ENCODE results near the gene TMEM217.
"Not testable (repeated sequence)": the region's sequence is repeated elsewhere in the genome, so short reads cannot be mapped to it uniquely, and the experiment has no call there.

Gene TMEM217

DNA sequence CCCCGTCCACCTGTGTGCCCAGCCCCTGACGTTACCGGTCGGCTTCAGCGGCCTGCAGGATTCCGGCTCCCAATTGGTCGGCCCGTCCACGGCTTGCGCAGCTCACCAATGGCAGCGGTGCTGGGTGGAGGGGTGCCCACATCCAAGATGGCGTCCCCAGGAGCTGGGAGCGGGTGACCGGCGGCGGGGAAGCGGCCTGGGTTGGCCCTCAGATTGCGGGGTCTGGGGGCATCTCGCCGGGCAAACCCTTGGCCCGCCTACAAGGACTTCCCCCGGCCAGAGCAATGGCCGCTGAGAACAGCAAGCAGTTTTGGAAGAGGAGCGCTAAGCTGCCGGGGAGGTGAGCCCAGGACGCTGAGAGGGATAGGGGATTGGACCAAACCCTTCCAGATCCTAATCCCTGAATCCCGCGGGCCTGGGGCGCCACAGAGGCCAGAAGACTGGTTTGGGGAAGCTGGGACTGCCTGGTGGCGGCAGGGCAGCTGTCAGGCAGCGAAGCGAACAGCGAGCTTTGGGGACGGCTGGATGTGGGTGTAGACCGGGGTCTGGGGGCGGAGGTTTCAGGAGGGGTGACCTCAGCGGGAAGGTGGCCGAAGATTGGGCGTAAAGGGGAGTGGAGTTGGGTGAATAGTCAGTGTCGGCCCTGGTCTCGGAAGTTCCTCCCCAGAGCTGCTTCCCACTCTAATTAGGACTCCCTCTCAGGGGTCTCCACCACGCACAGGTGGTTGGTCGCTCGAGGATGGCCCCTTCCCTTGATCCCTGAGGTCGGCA is at the start of gene TMEM217, which contains the start of gene TBC1D22B:
TMEM217 (minus strand) TSS at position 511 of the 771 bp plus-strand sequence. CDS start 39,114 bp downstream, outside the sequence.
TBC1D22B (plus strand) TSS at position 139 of the 771 bp plus-strand sequence; CDS start at position 285, 146 bp downstream.
- DNase-seq (ENCODE audit: low read depth, low spot score): peak; percentile 98

DNA sequence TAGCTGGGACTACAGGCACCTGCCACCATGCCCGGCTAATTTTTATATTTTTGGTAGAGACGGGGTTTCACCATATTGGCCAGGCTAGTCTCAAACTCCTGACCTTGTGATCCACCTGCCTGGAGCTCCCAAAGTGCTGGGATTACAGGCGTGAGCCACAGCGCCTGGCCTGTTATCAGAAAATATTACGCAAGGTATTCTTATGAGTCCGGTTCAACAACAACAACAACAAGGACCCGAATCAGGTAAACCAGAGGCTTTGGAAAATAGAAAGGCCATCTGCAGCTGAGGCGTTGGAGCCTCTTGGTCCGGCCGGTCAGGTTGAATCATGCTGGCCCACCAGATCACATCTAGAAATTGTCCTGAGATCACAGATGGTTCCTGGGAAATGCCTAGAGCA is 49.5 kb upstream of the TMEM217 start:
- not testable (repeated sequence) for DNase-seq (ENCODE audit: low read depth, low spot score)

GRCh38 chr6:37306624-37307222 is 48.8 kb upstream of the TMEM217 start:
- no peak for DNase-seq (ENCODE audit: low read depth, low spot score)

GRCh38 chr6:37305841-37306425 is 48.0 kb upstream of the TMEM217 start:
- no peak for DNase-seq (ENCODE audit: low read depth, low spot score)

DNA sequence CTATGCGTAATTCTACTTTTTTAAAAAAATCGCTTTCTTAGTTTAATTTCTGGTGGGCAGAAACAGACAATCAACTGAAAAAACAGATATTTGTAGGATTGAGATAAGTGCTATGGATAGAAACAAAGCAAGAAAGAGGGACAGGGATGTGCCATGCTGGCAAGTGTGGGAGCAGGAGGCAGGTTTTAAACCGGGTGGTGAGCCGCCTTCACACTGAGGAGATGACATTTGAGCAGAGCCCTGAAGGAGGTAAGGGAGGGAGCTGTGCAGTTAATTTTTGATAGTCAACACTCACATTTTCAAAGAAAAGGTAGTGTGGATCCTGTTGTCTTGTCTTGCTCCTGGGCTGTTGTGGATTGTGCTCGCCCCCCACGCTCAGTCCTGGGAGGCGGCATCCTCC is 46.8 kb upstream of the TMEM217 start:
- DNase-seq (ENCODE audit: low read depth, low spot score): no peak

DNA sequence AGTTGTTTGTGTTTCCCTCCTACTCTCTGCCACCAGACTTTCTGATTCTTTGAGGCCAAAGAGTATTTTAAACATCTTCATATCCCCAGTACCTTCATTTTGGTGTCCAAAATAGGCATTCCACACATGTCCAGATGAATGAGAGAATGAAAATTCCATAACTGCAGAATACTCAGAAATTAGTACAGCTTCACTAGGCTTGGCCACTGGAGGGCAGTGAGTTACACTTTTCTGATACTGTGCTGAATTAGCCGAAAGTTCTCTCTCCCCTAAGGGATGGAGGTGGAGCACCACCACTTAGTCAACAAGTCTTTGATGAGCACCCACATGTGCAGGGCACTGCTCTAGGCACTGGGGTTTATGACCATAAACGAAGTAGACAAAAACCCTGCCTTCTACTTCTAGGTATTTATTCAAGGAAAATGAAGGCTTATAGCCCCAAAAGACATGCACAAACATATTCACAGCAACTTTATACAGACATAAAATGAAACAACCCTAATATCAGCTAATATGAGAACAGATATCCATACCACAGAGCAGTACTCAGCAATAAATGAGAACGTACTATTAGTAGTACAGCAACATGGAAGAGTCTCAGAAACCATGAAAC is 46.1 kb upstream of the TMEM217 start:
- DNase-seq (ENCODE audit: low read depth, low spot score): peak; percentile 58

DNA sequence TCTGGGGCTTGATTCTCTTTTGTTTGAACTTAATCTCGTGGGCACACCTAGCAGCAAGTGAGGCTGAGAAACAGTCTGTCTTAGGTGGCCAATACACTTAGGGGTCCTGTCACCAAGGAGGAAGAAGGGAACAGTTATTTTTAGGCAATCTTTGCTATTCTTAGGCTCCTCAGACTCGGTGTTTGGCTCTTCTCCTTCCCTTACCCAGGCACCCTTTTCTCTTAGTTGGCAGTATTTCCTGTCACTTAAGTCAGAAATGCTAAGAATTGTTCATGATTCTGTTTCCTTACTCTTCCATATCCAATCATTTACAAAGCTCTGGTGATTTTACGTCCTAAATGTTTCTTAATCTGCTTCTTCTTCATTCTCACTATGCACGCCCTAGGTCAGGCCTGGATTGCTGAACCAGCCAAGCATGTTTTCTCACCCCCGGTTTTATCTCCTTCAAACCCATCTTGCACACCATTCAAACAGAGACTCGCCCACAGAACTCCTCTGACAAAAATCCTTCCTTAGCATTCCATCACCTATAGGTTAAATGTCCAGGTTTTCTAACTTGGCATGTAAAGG is 45.2 kb upstream of the TMEM217 start:
- no peak for DNase-seq (ENCODE audit: low read depth, low spot score)

- no peak for DNase-seq (ENCODE audit: low read depth, low spot score)
Measured at GRCh38 chr6:37302086-37302686, 44.2 kb upstream of the TMEM217 start.

GRCh38 chr6:37299990-37300389 is 42.0 kb upstream of the TMEM217 start:
- no peak for DNase-seq (ENCODE audit: low read depth, low spot score)

DNA sequence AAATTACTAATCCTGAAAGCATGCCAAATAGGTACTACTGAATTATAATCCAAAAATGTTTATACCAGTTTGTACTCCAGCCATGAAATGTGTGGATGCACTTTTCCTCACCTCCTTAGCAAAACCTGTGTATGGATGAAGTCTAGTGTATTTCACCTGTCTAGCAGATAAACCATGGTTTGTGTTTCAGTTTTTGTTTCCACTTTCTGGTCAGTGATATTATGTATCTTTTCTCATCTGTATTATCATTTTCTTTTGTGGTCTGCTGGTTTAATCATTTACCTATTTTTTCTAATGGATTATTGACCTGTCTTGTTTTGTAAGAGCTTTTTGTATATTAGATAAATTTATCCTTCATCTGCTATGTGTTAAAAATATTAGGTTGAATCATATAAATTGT is 41.0 kb upstream of the TMEM217 start:
- DNase-seq (ENCODE audit: low read depth, low spot score): no peak

- not testable (repeated sequence) for DNase-seq (ENCODE audit: low read depth, low spot score)
Measured at GRCh38 chr6:37297637-37298036, 39.7 kb upstream of the TMEM217 start.

DNA sequence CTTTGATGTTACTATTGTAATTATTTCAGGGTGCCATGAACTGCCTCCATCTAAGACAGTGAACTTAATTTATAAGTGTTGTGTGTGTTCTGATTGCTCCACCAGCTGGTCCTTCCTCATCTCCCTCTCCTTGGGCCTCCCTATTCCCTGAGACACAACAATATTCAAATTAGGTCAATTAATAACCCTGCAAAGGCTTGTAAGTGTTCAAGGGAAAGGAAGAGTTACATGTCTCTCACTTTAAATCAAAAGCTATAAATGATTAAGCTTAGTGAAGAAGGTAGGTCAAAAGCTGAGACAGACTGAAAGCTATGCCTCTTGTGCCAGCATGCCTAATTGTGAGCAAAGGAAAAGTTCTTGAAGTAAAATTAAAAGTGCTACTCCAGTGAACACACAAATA is 35.5 kb upstream of the TMEM217 start:
- no peak for DNase-seq (ENCODE audit: low read depth, low spot score)

- no peak for DNase-seq (ENCODE audit: low read depth, low spot score)
Measured at GRCh38 chr6:37289931-37290330, 32.0 kb upstream of the TMEM217 start.

GRCh38 chr6:37288247-37288646 is 30.3 kb upstream of the TMEM217 start:
- DNase-seq (ENCODE audit: low read depth, low spot score): no peak

DNA sequence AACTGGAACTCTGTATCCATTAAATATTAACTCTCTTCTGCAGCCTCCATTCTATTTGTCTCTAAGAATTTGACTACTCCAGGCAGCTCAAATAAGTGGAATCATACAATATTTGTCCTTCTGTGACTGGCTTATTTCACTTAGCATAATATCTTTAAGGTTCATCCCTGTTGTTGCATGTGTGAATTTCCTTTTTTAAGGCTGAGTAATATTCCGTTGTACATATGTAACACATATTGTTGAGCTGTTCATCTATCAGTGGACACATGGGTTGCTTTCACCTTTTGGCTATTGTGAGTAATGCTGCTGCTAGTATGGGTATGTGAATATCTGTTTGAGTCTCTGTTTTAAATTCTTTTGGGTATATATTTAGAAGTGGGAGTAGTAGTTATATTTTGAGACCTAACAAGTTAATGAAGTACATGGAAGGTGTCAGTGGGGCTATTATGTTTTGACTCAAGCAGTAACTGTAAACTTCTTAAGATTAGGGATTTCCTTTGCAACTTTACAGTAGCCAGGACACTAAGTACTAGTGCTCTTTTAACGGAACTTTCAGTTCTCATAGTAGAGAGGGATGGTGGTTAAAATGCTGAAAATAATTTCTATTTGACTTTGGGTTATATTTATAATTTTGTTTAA is 29.7 kb upstream of the TMEM217 start:
- DNase-seq (ENCODE audit: low read depth, low spot score): no peak

- no peak for DNase-seq (ENCODE audit: low read depth, low spot score)
Measured at GRCh38 chr6:37285861-37286311, 27.9 kb upstream of the TMEM217 start.

GRCh38 chr6:37284781-37285180 is 26.8 kb upstream of the TMEM217 start:
- DNase-seq (ENCODE audit: low read depth, low spot score): no peak

- peak; percentile 65 for DNase-seq (ENCODE audit: low read depth, low spot score)
Measured at GRCh38 chr6:37283671-37284151, 25.8 kb upstream of the TMEM217 start.

DNA sequence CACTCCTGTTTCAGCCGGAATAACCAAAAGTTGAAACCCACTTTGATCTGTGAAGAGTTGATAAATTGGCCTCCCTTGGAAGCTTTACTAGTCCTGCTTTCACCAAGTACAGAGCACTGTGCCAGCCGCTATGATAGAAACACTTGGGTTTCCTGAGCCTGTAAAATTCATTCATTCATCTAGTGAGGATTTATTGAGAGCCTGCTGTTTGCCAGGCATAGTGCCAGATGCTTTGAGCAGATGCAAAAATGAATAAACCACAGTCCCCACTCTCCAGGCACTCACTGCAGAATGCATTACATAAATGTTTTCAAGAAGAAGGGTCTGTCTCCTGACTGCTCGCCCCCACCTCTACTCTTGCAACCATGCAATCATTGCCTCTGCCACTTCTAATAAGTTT is 25.3 kb upstream of the TMEM217 start:
- peak; percentile 57 for DNase-seq (ENCODE audit: low read depth, low spot score)

GRCh38 chr6:37282371-37282770 is 24.4 kb upstream of the TMEM217 start:
- DNase-seq (ENCODE audit: low read depth, low spot score): no peak

Data from astrocyte of the hippocampus (primary cell).